Mammary epithelial cell (primary cell): ENCODE data around the gene SYTL2.

ENCODE experiments used
- CTCF ChIP-seq, 2 donors: IDR thresholded peaks in 1 of 2; conservative IDR thresholded peaks in 1 of 2; 2 replicates each; pipeline ENCODE4 v1.5.1; 2011 to 2012; ENCODE audit warnings: inconsistent platforms in 2 of 2, low read length in 2 of 2, mild to moderate bottlenecking in 2 of 2, control low read depth in 1 of 2, low read depth in 1 of 2; ENCODE audit not compliant: insufficient read depth in 1 of 2; ENCODE audit errors: extremely low read depth in 1 of 2
- EZH2 ChIP-seq: IDR thresholded peaks from 2 replicates; pipeline ENCODE4 v1.6.1; 2012; ENCODE audit warnings: low read length, inconsistent platforms, borderline replicate concordance

- TF ChIP-seq CTCF (conservative IDR thresholded peaks at IDR 0.05 in 1 of 2, IDR thresholded peaks at IDR 0.05 in 1 of 2; ENCODE audit: extremely low read depth in 1 of 2, insufficient read depth in 1 of 2, low read depth in 1 of 2, low read length in 2 of 2) (no peak), EZH2 (no peak)
Measured at GRCh38 chr11:85749884-85750283, 61.1 kb downstream of the SYTL2 start.
